OCI-LY7 (cell line): Measurements from ENCODE around the gene CMTM4. TPM values are rescaled to one million over a fixed set of nuclear protein-coding genes. Genes with fewer than 3 reads are reported as not detected.

Source experiments
- BruUV-seq: library from RNA; stranded (reverse); fragments of 400-500 nt; replicated peaks from 2 replicates; lab custom pipeline; 2021; lab: Mats Ljungman, UMichigan
- CTCF ChIA-PET: fragments of 300-600 bp; sonication (Branson Sonifier 250); formaldehyde crosslinking; loops from one replicate; lab custom pipeline; 2022; ENCODE audit warnings: antibody characterized with exemption; ENCODE audit not compliant: unreplicated experiment; lab: Charles Lee
- POLR2A ChIA-PET: fragments of 300-600 bp; sonication (Branson Sonifier 250); formaldehyde crosslinking; loops from one replicate; lab custom pipeline; 2022; ENCODE audit warnings: antibody characterized with exemption; lab: Charles Lee
- DNase-seq: peaks from one replicate; pipeline ENCODE4 v3.0.0-alpha.2; 2015; ENCODE audit warnings: low spot score
- H2AFZ ChIP-seq: fragments of 200-600 bp; sonication (generic), shearing (Covaris generic); 2 replicates; pipeline ENCODE4 v1.6.1; 2014; ENCODE audit warnings: mild to moderate bottlenecking, antibody characterized with exemption, low read length, moderate library complexity
- H3K27ac ChIP-seq: fragments of 200-600 bp; sonication (generic); 2 replicates; pipeline ENCODE4 v1.5.1; 2014; ENCODE audit warnings: mixed run types, low read depth, mild to moderate bottlenecking, moderate library complexity, low read length, inconsistent platforms; ENCODE audit not compliant: poor library complexity, severe bottlenecking
- H3K36me3 ChIP-seq: fragments of 200-600 bp; sonication (generic); 2 replicates; pipeline ENCODE4 v1.6.1; 2014; ENCODE audit warnings: mild to moderate bottlenecking, antibody characterized with exemption, low read length, moderate library complexity, mixed read lengths; ENCODE audit not compliant: insufficient read depth
- H3K4me1 ChIP-seq: fragments of 200-600 bp; sonication (generic); 2 replicates; pipeline ENCODE4 v1.5.1; 2014; ENCODE audit warnings: mild to moderate bottlenecking, low read length; ENCODE audit not compliant: insufficient read depth, poor library complexity, severe bottlenecking
- H3K4me2 ChIP-seq: fragments of 200-600 bp; sonication (generic); 2 replicates; pipeline ENCODE4 v1.6.1; 2014; ENCODE audit warnings: mild to moderate bottlenecking, low read length
- H3K4me3 ChIP-seq: fragments of 200-600 bp; sonication (generic); 2 replicates; pipeline ENCODE4 v1.5.1; 2014; ENCODE audit warnings: mild to moderate bottlenecking, low read depth, low read length; ENCODE audit not compliant: poor library complexity, severe bottlenecking
- H3K79me2 ChIP-seq: fragments of 200-600 bp; sonication (generic); 2 replicates; pipeline ENCODE4 v1.6.1; 2016; ENCODE audit warnings: low read depth, mild to moderate bottlenecking, low read length, moderate library complexity, mixed read lengths; ENCODE audit not compliant: insufficient read depth
- H3K9me2 ChIP-seq: fragments of 200-600 bp; sonication (generic); 2 replicates; pipeline ENCODE4 v1.6.1; 2016; ENCODE audit warnings: mild to moderate bottlenecking, low read length, mixed read lengths; ENCODE audit not compliant: insufficient read depth
- H3K9me3 ChIP-seq: fragments of 200-600 bp; sonication (generic); 2 replicates; pipeline ENCODE4 v1.6.1; 2014; ENCODE audit warnings: mild to moderate bottlenecking, mixed run types, low read length, mixed read lengths
- H4K20me1 ChIP-seq: fragments of 200-600 bp; sonication (generic); 2 replicates; pipeline ENCODE4 v1.6.1; 2014; ENCODE audit warnings: mild to moderate bottlenecking, antibody characterized with exemption, low read length, moderate library complexity, mixed read lengths; ENCODE audit not compliant: insufficient read depth
- EZH2phosphoT487 ChIP-seq: fragments of 200-600 bp; sonication (generic); IDR thresholded peaks from 2 replicates; pipeline ENCODE4 v1.6.1; 2018; ENCODE audit warnings: low read depth, borderline replicate concordance, mild to moderate bottlenecking, mixed run types, antibody characterized with exemption, low read length, moderate library complexity, mixed read lengths
- intact Hi-C: fragments of 100-400 bp; cut with micrococcal nuclease; formaldehyde crosslinking; loops from one replicate; pipeline ENCODE4 v1.10.0; 2022; ENCODE audit not compliant: unreplicated experiment
- total RNA-seq, 2 experiments: library from RNA; depleted of rRNA in 1 of 2; stranded (reverse); fragments of >200 nt in 1 of 2; shearing (Covaris generic) in 1 of 2; gene quantifications; 2 replicates each; pipeline ENCODE4 v1.2.3, GENCODE V29; 2014 to 2022
- TF ChIP-seq, protein P1 (sequence below): fragments of 200-600 bp; sonication (generic); conservative IDR thresholded peaks from 2 replicates; pipeline ENCODE4 v1.5.1; 2014; ENCODE audit warnings: mild to moderate bottlenecking, antibody characterized with exemption, low read length, moderate library complexity, mixed read lengths

CMTM4 gene
- total RNA-seq, 2 experiments from 2014 or later: 0.03 to 1.3 TPM

DNA sequence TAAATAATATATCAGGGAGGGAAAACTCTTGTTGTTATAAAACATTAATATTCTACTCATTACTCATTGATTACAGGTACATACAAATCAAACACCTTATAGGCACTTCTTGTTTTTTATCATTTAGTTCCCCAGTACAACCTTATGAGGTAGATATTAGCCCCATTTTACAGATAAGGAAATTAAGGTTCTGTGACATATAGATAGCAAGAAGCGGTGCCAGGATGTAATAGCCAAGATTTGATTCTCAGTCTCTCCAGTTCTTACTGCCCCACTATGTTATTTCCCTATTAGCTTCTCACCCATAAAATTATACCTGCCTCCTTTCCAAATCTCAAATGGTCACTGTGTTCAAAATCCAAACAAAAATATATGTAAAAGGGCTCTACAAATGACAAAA lies 55.2 kb downstream of the CMTM4 start:
- CTCF ChIA-PET: no interaction called here
- no peaks in the 10 kb centered on the region for H3K9me2 ChIP-seq
- no peak for DNase-seq
- no peaks in the 10 kb centered on the region for H3K4me1 ChIP-seq
- no peaks in the 10 kb centered on the region for H3K36me3 ChIP-seq
- no peaks in the 10 kb centered on the region for H3K79me2 ChIP-seq
- POLR2A ChIA-PET: no interaction called here
- no TSS peak for BruUV-seq
- H3K9me3 ChIP-seq: no peaks in the 10 kb centered on the region
- H2AFZ ChIP-seq: no peak overlapping the region
- H3K4me2 ChIP-seq: no peak overlapping the region
- TF ChIP-seq EZH2phosphoT487: no peak
- TF ChIP-seq, protein P1, sequence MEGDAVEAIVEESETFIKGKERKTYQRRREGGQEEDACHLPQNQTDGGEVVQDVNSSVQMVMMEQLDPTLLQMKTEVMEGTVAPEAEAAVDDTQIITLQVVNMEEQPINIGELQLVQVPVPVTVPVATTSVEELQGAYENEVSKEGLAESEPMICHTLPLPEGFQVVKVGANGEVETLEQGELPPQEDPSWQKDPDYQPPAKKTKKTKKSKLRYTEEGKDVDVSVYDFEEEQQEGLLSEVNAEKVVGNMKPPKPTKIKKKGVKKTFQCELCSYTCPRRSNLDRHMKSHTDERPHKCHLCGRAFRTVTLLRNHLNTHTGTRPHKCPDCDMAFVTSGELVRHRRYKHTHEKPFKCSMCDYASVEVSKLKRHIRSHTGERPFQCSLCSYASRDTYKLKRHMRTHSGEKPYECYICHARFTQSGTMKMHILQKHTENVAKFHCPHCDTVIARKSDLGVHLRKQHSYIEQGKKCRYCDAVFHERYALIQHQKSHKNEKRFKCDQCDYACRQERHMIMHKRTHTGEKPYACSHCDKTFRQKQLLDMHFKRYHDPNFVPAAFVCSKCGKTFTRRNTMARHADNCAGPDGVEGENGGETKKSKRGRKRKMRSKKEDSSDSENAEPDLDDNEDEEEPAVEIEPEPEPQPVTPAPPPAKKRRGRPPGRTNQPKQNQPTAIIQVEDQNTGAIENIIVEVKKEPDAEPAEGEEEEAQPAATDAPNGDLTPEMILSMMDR: no peak
- intact Hi-C loops: no loop called here
- no peak overlapping the region for H3K4me3 ChIP-seq
- H3K27ac ChIP-seq: no peak overlapping the region
- H4K20me1 ChIP-seq: no peaks in the 10 kb centered on the region

DNA sequence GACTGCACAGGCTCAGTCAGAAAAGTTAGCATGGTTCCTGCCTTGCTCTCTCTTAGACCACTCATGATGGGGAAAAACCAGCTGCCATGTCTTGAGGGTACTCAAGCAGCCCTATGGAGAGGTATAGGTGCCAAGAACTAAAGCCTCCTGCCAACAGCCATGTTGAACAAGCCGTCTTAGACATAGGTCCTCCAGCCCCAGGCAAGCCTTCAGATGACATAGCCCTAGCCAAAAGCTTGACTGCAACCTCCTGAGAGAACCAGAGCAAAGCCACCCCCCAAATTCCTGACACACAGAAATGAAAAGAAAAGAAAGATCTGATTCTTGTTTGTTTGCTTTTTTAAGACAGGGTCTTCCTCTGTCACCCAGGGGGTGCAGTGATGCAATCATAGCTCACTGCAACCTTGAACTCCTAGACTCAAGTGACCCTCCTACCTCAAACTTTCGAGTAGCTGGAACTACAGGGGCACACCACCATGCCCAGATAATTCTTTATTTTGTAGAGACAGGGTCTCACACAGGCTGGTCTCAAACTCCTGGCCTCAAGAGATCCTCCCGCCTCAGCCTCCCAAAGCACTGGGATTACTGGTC lies 55.7 kb downstream of the CMTM4 start:
- Histone ChIP-seq H3K9me2 (no peaks in the 10 kb centered on the region), H3K27ac (no peak overlapping the region), H3K4me1 (no peaks in the 10 kb centered on the region), H3K9me3 (no peaks in the 10 kb centered on the region), H4K20me1 (no peaks in the 10 kb centered on the region), H3K36me3 (no peaks in the 10 kb centered on the region), H3K79me2 (no peaks in the 10 kb centered on the region), H2AFZ (no peak overlapping the region), H3K4me3 (no peak overlapping the region), H3K4me2 (no peak overlapping the region)
- intact Hi-C loops: no loop called here
- POLR2A ChIA-PET: no interaction called here
- CTCF ChIA-PET: no interaction called here
- BruUV-seq: no TSS peak
- no peak for TF ChIP-seq EZH2phosphoT487
- TF ChIP-seq, protein P1: no peak
- DNase-seq: no peak

DNA sequence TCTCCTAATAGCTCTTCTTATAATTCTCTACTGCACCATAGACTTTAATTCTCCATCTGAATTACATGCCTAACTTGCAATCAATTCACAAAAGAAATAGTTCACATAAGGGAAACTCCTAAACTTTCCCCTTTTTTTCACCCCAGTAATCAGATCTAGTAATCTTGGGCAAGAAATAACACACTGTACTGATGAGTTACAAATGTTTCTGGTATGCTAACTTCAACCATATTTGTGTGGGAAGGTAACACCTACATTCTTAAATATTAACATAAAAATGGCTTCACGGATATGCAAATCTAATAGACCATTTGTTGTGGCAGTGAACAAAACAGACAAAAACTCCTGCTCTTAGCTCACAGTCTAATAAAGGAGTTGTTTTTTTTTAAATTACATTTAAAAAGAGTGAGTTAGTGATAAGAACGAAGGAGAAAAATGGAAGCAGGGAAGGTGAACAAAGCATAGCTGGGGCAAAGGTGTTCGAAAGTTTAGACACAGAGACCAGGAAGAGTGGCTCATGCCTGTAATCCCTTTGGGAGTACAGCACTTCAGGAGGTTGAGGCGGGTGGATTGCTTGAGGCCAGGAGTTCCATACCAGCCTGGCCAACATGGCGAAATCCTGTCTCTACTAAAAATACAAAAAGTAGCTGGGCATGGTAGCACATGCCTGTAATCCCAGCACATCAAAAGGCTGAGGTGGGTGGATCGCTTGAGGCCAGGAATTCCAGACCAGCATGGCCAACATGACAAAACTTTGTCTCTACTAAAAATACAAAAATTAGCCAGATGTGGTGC lies 57.3 kb downstream of the CMTM4 start:
- H3K36me3 ChIP-seq: no peaks in the 10 kb centered on the region
- no peaks in the 10 kb centered on the region for H3K79me2 ChIP-seq
- no peak overlapping the region for H2AFZ ChIP-seq
- H3K9me2 ChIP-seq: no peaks in the 10 kb centered on the region
- H3K9me3 ChIP-seq: no peaks in the 10 kb centered on the region
- H3K4me2 ChIP-seq: no peak overlapping the region
- intact Hi-C loops: no loop called here
- H4K20me1 ChIP-seq: no peaks in the 10 kb centered on the region
- no peak overlapping the region for H3K4me3 ChIP-seq
- POLR2A ChIA-PET: interaction anchor here (0.6 kb wide), 1 partner anchor 197 kb away, joined by 4 read pairs; no protein-coding TSS in a partner anchor
- no peak overlapping the region for H3K27ac ChIP-seq
- no TSS peak for BruUV-seq
- no peak for DNase-seq
- TF ChIP-seq, protein P1: no peak
- TF ChIP-seq EZH2phosphoT487: no peak
- H3K4me1 ChIP-seq: no peaks in the 10 kb centered on the region
- CTCF ChIA-PET: interaction anchor here (1.0 kb wide), 1 partner anchor 12 kb away, joined by 3 read pairs; no protein-coding TSS in a partner anchor
